A673 (cell line): ENCODE results near the gene TOR1A. TPM values are rescaled to one million over a fixed set of nuclear protein-coding genes. Genes with fewer than 3 reads are reported as not detected.

Source experiments
- BruUV-seq: library from RNA; stranded (reverse); fragments of 400-500 nt; replicated peaks from 2 replicates; lab custom pipeline; 2021; lab: Mats Ljungman, UMichigan
- CTCF ChIA-PET: fragments of 300-600 bp; sonication (Branson Sonifier 250); formaldehyde crosslinking; loops from one replicate; lab custom pipeline; 2022; ENCODE audit warnings: antibody characterized with exemption; lab: Charles Lee
- POLR2A ChIA-PET: fragments of 300-600 bp; sonication (Branson Sonifier 250); formaldehyde crosslinking; loops from one replicate; lab custom pipeline; 2022; ENCODE audit warnings: antibody characterized with exemption; ENCODE audit not compliant: low non-redundant PET; lab: Charles Lee
- DNase-seq: peaks from one replicate; pipeline ENCODE4 v3.0.0-alpha.2; 2015; ENCODE audit warnings: low spot score
- H3K27ac ChIP-seq: fragments of 200-600 bp; sonication (generic); 2 replicates; pipeline ENCODE4 v1.5.1; 2016; ENCODE audit warnings: mixed run types, low read depth, mild to moderate bottlenecking, mixed read lengths, antibody characterized with exemption, low read length; ENCODE audit not compliant: poor library complexity, severe bottlenecking
- H3K27me3 ChIP-seq: fragments of 200-600 bp; sonication (generic); replicated peaks from 2 replicates; pipeline ENCODE4 v1.6.1; 2017; ENCODE audit warnings: mixed run types, low read depth, mild to moderate bottlenecking, mixed read lengths, antibody characterized with exemption, low read length; ENCODE audit not compliant: insufficient read depth, poor library complexity
- H3K36me3 ChIP-seq: fragments of 200-600 bp; sonication (generic); 2 replicates; pipeline ENCODE4 v1.6.1; 2016; ENCODE audit warnings: mixed run types, mild to moderate bottlenecking, mixed read lengths, antibody characterized with exemption, low read length; ENCODE audit not compliant: insufficient read depth, poor library complexity, severe bottlenecking
- H3K4me1 ChIP-seq: fragments of 200-600 bp; sonication (generic); 2 replicates; pipeline ENCODE4 v1.6.1; 2017; ENCODE audit warnings: mixed run types, mild to moderate bottlenecking, mixed read lengths, antibody characterized with exemption, low read length; ENCODE audit not compliant: insufficient read depth, poor library complexity, severe bottlenecking
- H3K4me3 ChIP-seq: fragments of 200-600 bp; sonication (generic); 2 replicates; pipeline ENCODE4 v1.5.1; 2016; ENCODE audit warnings: low read depth, mixed run types, mild to moderate bottlenecking, mixed read lengths, low read length; ENCODE audit not compliant: poor library complexity, severe bottlenecking
- H3K9me3 ChIP-seq: fragments of 200-600 bp; sonication (generic); 2 replicates; pipeline ENCODE4 v1.6.1; 2016; ENCODE audit warnings: mixed run types, low read depth, mild to moderate bottlenecking, mixed read lengths, antibody characterized with exemption, low read length; ENCODE audit not compliant: poor library complexity, severe bottlenecking
- CTCF ChIP-seq: fragments of 300-800, 200-600 bp; sonication (generic); conservative IDR thresholded peaks from 2 replicates; pipeline ENCODE4 v1.5.1; 2017; ENCODE audit warnings: low read depth, mild to moderate bottlenecking, antibody characterized with exemption, low read length, moderate library complexity, mixed read lengths
- EZH2 ChIP-seq: fragments of 200-600 bp; sonication (generic); IDR thresholded peaks from 2 replicates; pipeline ENCODE4 v1.6.1; 2017; ENCODE audit warnings: borderline replicate concordance, low read depth, mild to moderate bottlenecking, mixed read lengths, antibody characterized with exemption, low read length; ENCODE audit not compliant: poor library complexity, severe bottlenecking
- intact Hi-C: fragments of 100-400 bp; cut with micrococcal nuclease; formaldehyde crosslinking; loops from one replicate; pipeline ENCODE4 v1.10.0; 2022; ENCODE audit not compliant: unreplicated experiment
- total RNA-seq: library from RNA; stranded (reverse); gene quantifications from 2 replicates; pipeline ENCODE4 v1.2.3, GENCODE V29; 2021

TOR1A gene
- total RNA-seq, 1 experiment from 2014 or later: 46.3 TPM

- BruUV-seq: no TSS peak
- DNase-seq: no peak
- Histone ChIP-seq H3K9me3 (no peaks in the 10 kb centered on the region), H3K27ac (no peak overlapping the region), H3K27me3 (no peaks in the 10 kb centered on the region), H3K36me3 (peaks cover 51% of the 10 kb centered on the region), H3K4me1 (peaks cover 8% of the 10 kb centered on the region), H3K4me3 (no peak overlapping the region)
- intact Hi-C loops: no loop called here
- TF ChIP-seq EZH2 (no peak), CTCF (no peak)
- CTCF ChIA-PET: no interaction called here
- POLR2A ChIA-PET: no interaction called here
Measured at GRCh38 chr9:129815278-129815677, 8.7 kb downstream of the TOR1A start.

- BruUV-seq: no TSS peak
- H3K9me3 ChIP-seq: no peaks in the 10 kb centered on the region
- no peak overlapping the region for H3K4me3 ChIP-seq
- H3K27ac ChIP-seq: no peak overlapping the region
- TF ChIP-seq CTCF: no peak
- no peak for DNase-seq
- intact Hi-C loops: no loop called here
- POLR2A ChIA-PET: no interaction called here
- H3K36me3 ChIP-seq: peaks cover 55% of the 10 kb centered on the region
- peaks cover 12% of the 10 kb centered on the region for H3K4me1 ChIP-seq
- no peaks in the 10 kb centered on the region for H3K27me3 ChIP-seq
- CTCF ChIA-PET: no interaction called here
Measured at GRCh38 chr9:129814432-129815223, 9.3 kb downstream of the TOR1A start.

DNA sequence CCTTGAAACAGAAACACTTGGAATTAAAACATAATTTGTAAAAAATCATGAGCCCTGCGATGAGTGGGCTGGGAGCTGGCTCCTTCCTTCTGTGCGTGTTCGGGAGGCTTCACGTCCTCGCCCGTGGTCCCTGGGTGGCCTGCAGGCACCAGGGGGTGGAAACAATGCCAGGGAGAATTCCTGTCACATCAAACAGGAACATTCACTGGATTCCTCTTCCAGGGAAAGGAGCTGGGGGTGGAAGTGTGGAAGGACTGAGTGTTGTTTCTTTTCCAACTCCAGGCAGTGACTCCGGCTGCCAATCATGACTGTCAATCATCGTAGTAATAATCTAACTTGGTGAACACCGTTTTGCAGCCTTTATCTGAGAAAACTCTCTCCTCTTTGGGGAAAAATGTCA lies 10.3 kb downstream of the TOR1A start:
- Histone ChIP-seq H3K4me1 (peaks cover 22% of the 10 kb centered on the region), H3K27me3 (no peaks in the 10 kb centered on the region), H3K36me3 (peaks cover 59% of the 10 kb centered on the region), H3K4me3 (no peak overlapping the region), H3K9me3 (no peaks in the 10 kb centered on the region), H3K27ac (no peak overlapping the region)
- CTCF ChIA-PET: no interaction called here
- TF ChIP-seq EZH2: no peak
- TF ChIP-seq CTCF: no peak
- no peak for DNase-seq
- intact Hi-C loops: no loop called here
- POLR2A ChIA-PET: no interaction called here
- TSS peak; percentile 30 for BruUV-seq
